ENCODE measurements around the gene C1orf159.

DNA sequence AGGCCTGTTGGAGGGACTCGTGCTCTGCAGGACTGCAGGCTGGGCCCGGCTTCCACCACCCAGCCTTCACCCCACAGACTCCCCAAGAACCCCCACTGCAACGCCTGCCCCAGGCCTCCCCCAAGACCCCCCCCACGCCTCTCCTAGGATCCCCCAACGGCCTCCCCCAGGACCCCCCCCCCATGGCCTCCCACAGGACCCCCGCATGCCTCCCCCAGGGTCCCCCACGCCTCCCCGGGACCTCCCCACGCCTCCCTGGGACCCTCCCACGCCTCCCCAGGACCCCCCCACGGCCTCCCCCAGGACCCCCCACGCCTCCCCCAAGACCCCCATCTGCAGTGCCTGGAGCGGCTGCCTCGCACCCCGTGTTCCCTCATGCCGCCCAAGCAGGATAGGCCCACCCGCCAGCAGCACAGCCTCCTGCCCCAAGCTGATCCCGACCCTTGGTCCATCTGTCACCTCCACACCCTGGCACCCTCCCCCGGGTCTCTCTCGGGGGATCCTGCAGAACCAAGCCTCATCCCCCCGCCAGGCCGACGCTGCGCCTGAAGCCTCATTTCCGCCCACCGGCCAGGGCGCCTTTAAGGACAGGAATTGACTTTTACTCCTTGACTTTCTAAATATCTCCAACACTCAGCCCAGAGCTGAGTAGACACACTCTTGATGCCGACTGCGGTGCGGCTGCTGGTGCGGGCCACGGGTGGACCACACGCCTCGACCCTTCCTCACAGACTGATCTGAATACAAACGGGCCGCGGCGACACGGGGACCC, 27.7 kb downstream of the C1orf159 start:
- TF ChIP-seq NANOG (IDR thresholded peaks at IDR 0.05; ENCODE audit: borderline replicate concordance), result no peak
- TF ChIP-seq, protein P1, sequence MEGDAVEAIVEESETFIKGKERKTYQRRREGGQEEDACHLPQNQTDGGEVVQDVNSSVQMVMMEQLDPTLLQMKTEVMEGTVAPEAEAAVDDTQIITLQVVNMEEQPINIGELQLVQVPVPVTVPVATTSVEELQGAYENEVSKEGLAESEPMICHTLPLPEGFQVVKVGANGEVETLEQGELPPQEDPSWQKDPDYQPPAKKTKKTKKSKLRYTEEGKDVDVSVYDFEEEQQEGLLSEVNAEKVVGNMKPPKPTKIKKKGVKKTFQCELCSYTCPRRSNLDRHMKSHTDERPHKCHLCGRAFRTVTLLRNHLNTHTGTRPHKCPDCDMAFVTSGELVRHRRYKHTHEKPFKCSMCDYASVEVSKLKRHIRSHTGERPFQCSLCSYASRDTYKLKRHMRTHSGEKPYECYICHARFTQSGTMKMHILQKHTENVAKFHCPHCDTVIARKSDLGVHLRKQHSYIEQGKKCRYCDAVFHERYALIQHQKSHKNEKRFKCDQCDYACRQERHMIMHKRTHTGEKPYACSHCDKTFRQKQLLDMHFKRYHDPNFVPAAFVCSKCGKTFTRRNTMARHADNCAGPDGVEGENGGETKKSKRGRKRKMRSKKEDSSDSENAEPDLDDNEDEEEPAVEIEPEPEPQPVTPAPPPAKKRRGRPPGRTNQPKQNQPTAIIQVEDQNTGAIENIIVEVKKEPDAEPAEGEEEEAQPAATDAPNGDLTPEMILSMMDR (conservative IDR thresholded peaks at IDR 0.05; ENCODE audit: low read depth in 2 of 2), result no peak
- TF ChIP-seq CREB1 (CRISPR knock-in tag; IDR thresholded peaks at IDR 0.05; ENCODE audit: low read depth), result no peak
- no peak for TF ChIP-seq EZH2phosphoT487 (IDR thresholded peaks at IDR 0.05; ENCODE audit: unreplicated experiment)
- TF ChIP-seq, protein P2, sequence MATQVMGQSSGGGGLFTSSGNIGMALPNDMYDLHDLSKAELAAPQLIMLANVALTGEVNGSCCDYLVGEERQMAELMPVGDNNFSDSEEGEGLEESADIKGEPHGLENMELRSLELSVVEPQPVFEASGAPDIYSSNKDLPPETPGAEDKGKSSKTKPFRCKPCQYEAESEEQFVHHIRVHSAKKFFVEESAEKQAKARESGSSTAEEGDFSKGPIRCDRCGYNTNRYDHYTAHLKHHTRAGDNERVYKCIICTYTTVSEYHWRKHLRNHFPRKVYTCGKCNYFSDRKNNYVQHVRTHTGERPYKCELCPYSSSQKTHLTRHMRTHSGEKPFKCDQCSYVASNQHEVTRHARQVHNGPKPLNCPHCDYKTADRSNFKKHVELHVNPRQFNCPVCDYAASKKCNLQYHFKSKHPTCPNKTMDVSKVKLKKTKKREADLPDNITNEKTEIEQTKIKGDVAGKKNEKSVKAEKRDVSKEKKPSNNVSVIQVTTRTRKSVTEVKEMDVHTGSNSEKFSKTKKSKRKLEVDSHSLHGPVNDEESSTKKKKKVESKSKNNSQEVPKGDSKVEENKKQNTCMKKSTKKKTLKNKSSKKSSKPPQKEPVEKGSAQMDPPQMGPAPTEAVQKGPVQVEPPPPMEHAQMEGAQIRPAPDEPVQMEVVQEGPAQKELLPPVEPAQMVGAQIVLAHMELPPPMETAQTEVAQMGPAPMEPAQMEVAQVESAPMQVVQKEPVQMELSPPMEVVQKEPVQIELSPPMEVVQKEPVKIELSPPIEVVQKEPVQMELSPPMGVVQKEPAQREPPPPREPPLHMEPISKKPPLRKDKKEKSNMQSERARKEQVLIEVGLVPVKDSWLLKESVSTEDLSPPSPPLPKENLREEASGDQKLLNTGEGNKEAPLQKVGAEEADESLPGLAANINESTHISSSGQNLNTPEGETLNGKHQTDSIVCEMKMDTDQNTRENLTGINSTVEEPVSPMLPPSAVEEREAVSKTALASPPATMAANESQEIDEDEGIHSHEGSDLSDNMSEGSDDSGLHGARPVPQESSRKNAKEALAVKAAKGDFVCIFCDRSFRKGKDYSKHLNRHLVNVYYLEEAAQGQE (IDR thresholded peaks at IDR 0.05; ENCODE audit: unreplicated experiment), result no peak
- TF ChIP-seq EZH2 (IDR thresholded peaks at IDR 0.05; ENCODE audit: low read depth, unreplicated experiment), result no peak
- TF ChIP-seq POLR2AphosphoS5 (IDR thresholded peaks at IDR 0.05; ENCODE audit: low read depth), result no peak
- TF ChIP-seq, protein P3, sequence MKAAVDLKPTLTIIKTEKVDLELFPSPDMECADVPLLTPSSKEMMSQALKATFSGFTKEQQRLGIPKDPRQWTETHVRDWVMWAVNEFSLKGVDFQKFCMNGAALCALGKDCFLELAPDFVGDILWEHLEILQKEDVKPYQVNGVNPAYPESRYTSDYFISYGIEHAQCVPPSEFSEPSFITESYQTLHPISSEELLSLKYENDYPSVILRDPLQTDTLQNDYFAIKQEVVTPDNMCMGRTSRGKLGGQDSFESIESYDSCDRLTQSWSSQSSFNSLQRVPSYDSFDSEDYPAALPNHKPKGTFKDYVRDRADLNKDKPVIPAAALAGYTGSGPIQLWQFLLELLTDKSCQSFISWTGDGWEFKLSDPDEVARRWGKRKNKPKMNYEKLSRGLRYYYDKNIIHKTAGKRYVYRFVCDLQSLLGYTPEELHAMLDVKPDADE (IDR thresholded peaks at IDR 0.05), result no peak
- TF ChIP-seq JUNB (IDR thresholded peaks at IDR 0.05; ENCODE audit: unreplicated experiment), result no peak
- TF ChIP-seq ZNF331 (CRISPR knock-in tag; IDR thresholded peaks at IDR 0.05; ENCODE audit: low read depth), result no peak
- no peak for TF ChIP-seq ZNF114 (CRISPR knock-in tag; IDR thresholded peaks at IDR 0.05)
- TF ChIP-seq STAT1 (IDR thresholded peaks at IDR 0.05; ENCODE audit: unreplicated experiment), result no peak
